IMR-90 (cell line): ENCODE results near the gene OR2H2.

Experiments
- BHLHE40 ChIP-seq: fragments of 150-350 bp; IDR thresholded peaks from 2 replicates; pipeline ENCODE4 v1.6.1; 2016; ENCODE audit warnings: mild to moderate bottlenecking, low read depth, low read length
- CTCF ChIP-seq: conservative IDR thresholded peaks from 2 replicates; pipeline ENCODE4 v1.5.1; 2012; ENCODE audit warnings: mild to moderate bottlenecking, low read depth, low read length, improper control_type of control experiment
- ELK1 ChIP-seq: fragments of 150-350 bp; IDR thresholded peaks from 2 replicates; pipeline ENCODE4 v1.6.1; 2016; ENCODE audit warnings: low read depth, mild to moderate bottlenecking, low read length, moderate library complexity, borderline replicate concordance
- POLR2A ChIP-seq: IDR thresholded peaks from 2 replicates; pipeline ENCODE4 v1.6.1; 2012; ENCODE audit warnings: mild to moderate bottlenecking, low read depth, low read length
- RCOR1 ChIP-seq: IDR thresholded peaks from 2 replicates; pipeline ENCODE4 v1.6.1; 2012; ENCODE audit warnings: mild to moderate bottlenecking, low read length, improper control_type of control experiment; ENCODE audit not compliant: insufficient replicate concordance
- USF2 ChIP-seq: fragments of 150-350 bp; IDR thresholded peaks from 2 replicates; pipeline ENCODE4 v1.6.1; 2017; ENCODE audit warnings: mild to moderate bottlenecking, antibody characterized with exemption, low read length, low read depth

GRCh38 chr6:29591677-29592076, 6.8 kb downstream of the OR2H2 start:
- TF ChIP-seq POLR2A (no peak), CTCF (no peak), ELK1 (no peak), USF2 (no peak), RCOR1 (no peak), BHLHE40 (no peak)
